Osteocyte (in vitro differentiated cells): ENCODE data around the gene PLPPR3. TPM values are rescaled to one million over a fixed set of nuclear protein-coding genes. Genes with fewer than 3 reads are reported as not detected.
"Not testable (repeated sequence)": the region's sequence is repeated elsewhere in the genome, so short reads cannot be mapped to it uniquely, and the experiment has no call there.

ENCODE experiments used
- DNase-seq: peaks from one replicate; pipeline ENCODE4 v3.0.0; 2021; ENCODE audit warnings: mixed read lengths; ENCODE audit not compliant: unreplicated experiment; ENCODE audit errors: extremely low spot score
- H3K27ac Mint-ChIP-seq: one replicate; pipeline ENCODE4 v1.8.0; 2021; ENCODE audit warnings: mild to moderate bottlenecking, mixed read lengths; ENCODE audit not compliant: unreplicated experiment
- H3K27me3 Mint-ChIP-seq: one replicate; pipeline ENCODE4 v1.8.0; 2021; ENCODE audit warnings: mixed read lengths; ENCODE audit not compliant: unreplicated experiment
- H3K36me3 Mint-ChIP-seq: one replicate; pipeline ENCODE4 v1.8.0; 2021; ENCODE audit warnings: mixed read lengths; ENCODE audit not compliant: unreplicated experiment
- H3K4me1 Mint-ChIP-seq: one replicate; pipeline ENCODE4 v1.8.0; 2021; ENCODE audit warnings: mixed read lengths; ENCODE audit not compliant: unreplicated experiment
- H3K4me3 Mint-ChIP-seq: one replicate; pipeline ENCODE4 v1.8.0; 2021; ENCODE audit warnings: mild to moderate bottlenecking, moderate library complexity, mixed read lengths; ENCODE audit not compliant: unreplicated experiment
- H3K9me3 Mint-ChIP-seq: one replicate; pipeline ENCODE4 v1.8.0; 2021; ENCODE audit warnings: mixed read lengths; ENCODE audit not compliant: unreplicated experiment
- total RNA-seq: library from RNA; stranded (reverse); gene quantifications from 2 replicates; pipeline ENCODE4 v1.2.1, GENCODE V29; 2021
- TF ChIP-seq, protein P1 (sequence below): fragments of 200-600 bp; sonication (generic); IDR thresholded peaks from 2 replicates; pipeline ENCODE4 v1.5.0; 2021; ENCODE audit warnings: antibody characterized with exemption, mild to moderate bottlenecking, moderate library complexity

The PLPPR3 gene
- total RNA-seq, 1 donor from 2014 or later = 18.2 TPM

DNA sequence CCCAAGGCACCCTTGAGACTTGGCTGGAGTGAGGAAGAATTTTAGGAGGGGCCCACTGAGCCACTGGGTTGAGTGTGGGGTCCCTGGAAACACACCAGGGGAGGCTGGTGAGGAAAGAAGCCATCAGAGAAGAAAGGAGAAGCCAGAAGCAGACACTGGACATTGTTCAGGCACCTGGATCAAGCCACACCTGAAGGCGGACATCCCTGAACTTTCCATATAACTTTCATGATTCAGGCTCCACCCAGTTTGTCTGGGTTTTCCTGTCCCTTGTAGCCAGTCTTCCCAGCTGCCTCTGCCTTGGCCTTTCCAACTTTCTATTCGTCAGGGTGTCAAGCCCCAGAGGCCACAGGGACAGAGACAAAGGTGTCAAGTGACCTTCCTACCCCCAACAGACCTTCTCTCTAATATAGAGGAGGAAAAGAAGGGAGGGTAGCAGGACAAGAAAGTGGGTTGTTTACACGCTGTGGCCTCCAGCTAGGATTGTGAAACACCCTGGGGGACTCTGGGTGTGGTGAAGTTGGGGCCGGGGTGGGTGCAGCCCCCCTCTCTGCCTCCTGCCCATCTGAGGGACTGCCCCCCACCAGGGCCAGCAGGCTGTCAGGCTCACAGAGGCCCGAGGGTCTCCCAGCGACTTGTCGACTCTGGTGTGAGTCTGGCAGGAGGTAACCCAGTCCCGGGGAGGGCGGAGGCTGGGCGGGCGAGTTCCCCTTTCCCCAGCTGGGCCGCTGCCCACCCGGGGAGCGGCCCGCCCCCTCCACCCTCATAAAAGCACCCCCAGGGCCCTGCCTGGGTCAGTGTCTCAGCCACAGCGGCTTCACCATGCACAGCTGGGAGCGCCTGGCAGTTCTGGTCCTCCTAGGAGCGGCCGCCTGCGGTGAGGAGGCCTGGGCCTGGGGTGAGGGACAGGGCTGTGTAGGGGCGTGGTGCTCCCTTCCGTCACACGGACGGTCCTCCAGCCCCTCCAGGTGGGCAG, 37.4 kb upstream of the PLPPR3 start, which contains the start of gene CFD:
TSS of gene CFD (plus strand) at position 797 of the 976 bp plus-strand sequence. CDS start at position 823, 26 bp downstream.
- DNase-seq = peak; percentile 88
- no peaks in the 10 kb centered on the region for H3K27me3 Mint-ChIP-seq
- H3K4me1 Mint-ChIP-seq = peaks cover 28% of the 10 kb centered on the region
- H3K4me3 Mint-ChIP-seq = peak within 1 kb of the TSS; percentile 72
- H3K9me3 Mint-ChIP-seq = no peaks in the 10 kb centered on the region
- H3K36me3 Mint-ChIP-seq = no peaks in the 10 kb centered on the region
- H3K27ac Mint-ChIP-seq = peak within 1 kb of the TSS; percentile 75
- TF ChIP-seq, protein P1, sequence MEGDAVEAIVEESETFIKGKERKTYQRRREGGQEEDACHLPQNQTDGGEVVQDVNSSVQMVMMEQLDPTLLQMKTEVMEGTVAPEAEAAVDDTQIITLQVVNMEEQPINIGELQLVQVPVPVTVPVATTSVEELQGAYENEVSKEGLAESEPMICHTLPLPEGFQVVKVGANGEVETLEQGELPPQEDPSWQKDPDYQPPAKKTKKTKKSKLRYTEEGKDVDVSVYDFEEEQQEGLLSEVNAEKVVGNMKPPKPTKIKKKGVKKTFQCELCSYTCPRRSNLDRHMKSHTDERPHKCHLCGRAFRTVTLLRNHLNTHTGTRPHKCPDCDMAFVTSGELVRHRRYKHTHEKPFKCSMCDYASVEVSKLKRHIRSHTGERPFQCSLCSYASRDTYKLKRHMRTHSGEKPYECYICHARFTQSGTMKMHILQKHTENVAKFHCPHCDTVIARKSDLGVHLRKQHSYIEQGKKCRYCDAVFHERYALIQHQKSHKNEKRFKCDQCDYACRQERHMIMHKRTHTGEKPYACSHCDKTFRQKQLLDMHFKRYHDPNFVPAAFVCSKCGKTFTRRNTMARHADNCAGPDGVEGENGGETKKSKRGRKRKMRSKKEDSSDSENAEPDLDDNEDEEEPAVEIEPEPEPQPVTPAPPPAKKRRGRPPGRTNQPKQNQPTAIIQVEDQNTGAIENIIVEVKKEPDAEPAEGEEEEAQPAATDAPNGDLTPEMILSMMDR = no peak

DNA sequence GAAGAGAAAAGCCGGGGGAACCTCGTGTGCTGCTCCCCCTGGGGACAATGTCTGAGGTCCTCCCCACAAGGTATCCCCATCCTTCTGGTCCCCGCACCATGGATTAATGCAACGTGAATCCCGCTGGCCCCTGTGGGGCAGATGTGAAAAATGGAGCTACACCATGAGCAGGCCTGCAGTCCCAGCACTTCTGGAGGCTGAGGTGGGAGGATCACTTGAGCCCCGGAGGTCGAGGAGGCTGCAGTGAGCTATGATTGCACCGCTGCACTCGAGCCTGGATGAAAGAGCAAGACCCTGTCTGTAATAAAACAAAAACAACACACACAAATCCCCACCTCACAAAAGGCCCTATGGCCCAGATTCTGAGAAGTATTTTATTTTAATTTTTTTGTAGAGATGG, 36.5 kb upstream of the PLPPR3 start:
- no peaks in the 10 kb centered on the region for H3K27me3 Mint-ChIP-seq
- no peak for DNase-seq
- H3K4me1 Mint-ChIP-seq = peaks cover 22% of the 10 kb centered on the region
- no peaks in the 10 kb centered on the region for H3K36me3 Mint-ChIP-seq
- no peaks in the 10 kb centered on the region for H3K9me3 Mint-ChIP-seq
- H3K27ac Mint-ChIP-seq = peak overlapping the region; percentile 65
- TF ChIP-seq, protein P1 = no peak
- no peak overlapping the region for H3K4me3 Mint-ChIP-seq

DNA sequence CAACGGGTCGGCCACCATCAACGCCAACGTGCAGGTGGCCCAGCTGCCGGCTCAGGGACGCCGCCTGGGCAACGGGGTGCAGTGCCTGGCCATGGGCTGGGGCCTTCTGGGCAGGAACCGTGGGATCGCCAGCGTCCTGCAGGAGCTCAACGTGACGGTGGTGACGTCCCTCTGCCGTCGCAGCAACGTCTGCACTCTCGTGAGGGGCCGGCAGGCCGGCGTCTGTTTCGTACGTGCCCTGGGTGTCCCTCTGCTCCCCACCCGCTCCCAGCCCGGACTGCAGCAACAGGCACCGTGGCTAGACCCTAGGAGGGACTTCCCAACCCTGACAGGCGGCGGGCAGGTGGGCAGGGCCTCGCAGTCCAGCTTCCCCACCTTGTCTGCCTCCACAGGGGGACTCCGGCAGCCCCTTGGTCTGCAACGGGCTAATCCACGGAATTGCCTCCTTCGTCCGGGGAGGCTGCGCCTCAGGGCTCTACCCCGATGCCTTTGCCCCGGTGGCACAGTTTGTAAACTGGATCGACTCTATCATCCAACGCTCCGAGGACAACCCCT, 33.9 kb upstream of the PLPPR3 start:
- TF ChIP-seq, protein P1 = no peak

DNA sequence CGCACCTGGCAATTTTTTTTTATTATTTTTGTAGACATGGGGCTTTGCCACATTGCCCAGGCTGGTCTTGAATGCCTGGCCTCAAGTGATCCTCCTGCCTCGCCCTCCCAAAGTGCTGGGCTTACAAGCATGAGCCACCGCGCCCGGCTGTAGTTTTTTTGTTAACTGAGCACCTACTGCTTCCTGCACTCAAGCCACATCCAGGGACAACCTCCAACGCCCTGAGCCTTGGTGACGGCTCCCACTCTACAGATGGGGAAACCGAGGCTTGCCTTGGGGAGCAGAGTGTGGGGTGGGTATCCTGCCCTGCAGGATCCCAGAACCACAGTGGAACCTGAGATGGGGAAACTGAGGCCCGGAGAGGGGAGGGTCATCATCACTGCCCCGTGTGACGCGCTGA, 33.4 kb upstream of the PLPPR3 start:
- DNase-seq = no peak
- H3K4me3 Mint-ChIP-seq = no peak overlapping the region
- peaks cover 24% of the 10 kb centered on the region for H3K4me1 Mint-ChIP-seq
- no peak overlapping the region for H3K27ac Mint-ChIP-seq
- H3K9me3 Mint-ChIP-seq = no peaks in the 10 kb centered on the region
- no peaks in the 10 kb centered on the region for H3K36me3 Mint-ChIP-seq
- TF ChIP-seq, protein P1 = no peak
- H3K27me3 Mint-ChIP-seq = no peaks in the 10 kb centered on the region

More for the DNA sequence above, 33.9 kb upstream of the PLPPR3 start:
- Mint-ChIP-seq H3K36me3 (no peaks in the 10 kb centered on the region), H3K27me3 (no peaks in the 10 kb centered on the region), H3K4me3 (no peak overlapping the region), H3K9me3 (no peaks in the 10 kb centered on the region), H3K27ac (no peak overlapping the region), H3K4me1 (peaks cover 20% of the 10 kb centered on the region)
- DNase-seq = no peak

DNA sequence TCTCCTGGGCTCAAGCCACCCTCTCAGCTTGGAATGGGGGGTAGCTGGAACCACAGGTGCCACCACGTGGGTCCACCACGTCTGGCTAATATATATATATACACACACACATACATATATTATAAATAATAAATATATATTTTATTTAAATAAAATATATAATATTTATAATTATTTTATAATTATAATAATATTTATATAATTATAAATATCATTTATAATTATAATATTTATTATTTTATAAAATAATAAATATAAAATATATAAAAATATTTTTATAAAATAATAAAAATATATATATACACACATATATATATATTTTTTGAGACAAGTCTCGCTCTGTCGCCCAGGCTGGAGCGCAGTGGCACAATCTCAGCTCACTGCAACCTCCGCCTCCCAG, 32.8 kb upstream of the PLPPR3 start:
- Mint-ChIP-seq H3K9me3 (no peaks in the 10 kb centered on the region), H3K36me3 (no peaks in the 10 kb centered on the region), H3K27me3 (no peaks in the 10 kb centered on the region), H3K4me1 (peaks cover 18% of the 10 kb centered on the region), H3K4me3 (no peak overlapping the region), H3K27ac (no peak overlapping the region)
- TF ChIP-seq, protein P1 = no peak
- no peak for DNase-seq

DNA sequence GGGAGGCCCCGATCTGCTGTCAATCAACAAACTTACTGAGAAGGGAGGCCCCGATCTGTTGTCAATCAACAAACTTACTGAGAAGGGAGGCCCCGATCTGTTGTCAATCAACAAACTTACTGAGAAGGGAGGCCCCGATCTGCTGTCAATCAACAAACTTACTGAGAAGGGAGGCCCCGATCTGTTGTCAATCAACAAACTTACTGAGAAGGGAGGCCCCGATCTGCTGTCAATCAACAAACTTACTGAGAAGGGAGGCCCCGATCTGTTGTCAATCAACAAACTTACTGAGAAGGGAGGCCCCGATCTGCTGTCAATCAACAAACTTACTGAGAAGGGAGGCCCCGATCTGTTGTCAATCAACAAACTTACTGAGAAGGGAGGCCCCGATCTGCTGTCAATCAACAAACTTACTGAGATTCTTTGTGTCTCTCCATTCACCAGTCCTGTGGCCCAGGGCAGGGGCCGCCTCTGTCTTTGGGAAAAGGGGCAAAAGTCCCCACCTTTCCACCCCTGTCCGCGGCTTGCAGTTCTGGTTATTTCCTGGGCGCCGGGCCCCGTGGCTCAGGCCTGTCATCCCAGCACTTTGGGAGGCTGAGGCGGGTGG, 32.0 kb upstream of the PLPPR3 start:
- peaks cover 19% of the 10 kb centered on the region for H3K4me1 Mint-ChIP-seq
- H3K27ac Mint-ChIP-seq, H3K27me3 Mint-ChIP-seq, H3K9me3 Mint-ChIP-seq, H3K4me3 Mint-ChIP-seq, DNase-seq, H3K36me3 Mint-ChIP-seq: not testable (repeated sequence)
